Effector memory CD8-positive, alpha-beta T cell (primary cell): Measurements from ENCODE around the gene CDH13.

Experiments used
- ATAC-seq: fragments of 150-1000 bp; cut with Tn5 transposase; replicated peaks from 2 replicates; pipeline ENCODE4 v1.10.0; 2021; ENCODE audit warnings: mild to moderate bottlenecking, moderate library complexity
- DNase-seq, 3 experiments: peaks; one replicate each; pipeline ENCODE4 v3.0.0; 2021
- H3K27ac Mint-ChIP-seq, 2 donors: one replicate each; pipeline ENCODE4 v1.8.0; 2022; ENCODE audit warnings: mild to moderate bottlenecking in 2 of 2, mixed read lengths in 2 of 2, moderate library complexity in 2 of 2
- H3K27me3 Mint-ChIP-seq, 2 donors: one replicate each; pipeline ENCODE4 v1.8.0; 2022; ENCODE audit warnings: mixed read lengths in 2 of 2
- H3K36me3 Mint-ChIP-seq: one replicate; pipeline ENCODE4 v1.8.0; 2022; ENCODE audit warnings: mild to moderate bottlenecking, moderate library complexity, mixed read lengths; ENCODE audit not compliant: insufficient read depth
- H3K4me1 Mint-ChIP-seq, 2 donors: one replicate each; pipeline ENCODE4 v1.8.0; 2022; ENCODE audit warnings: low read depth in 2 of 2, mixed read lengths in 2 of 2
- H3K4me3 Mint-ChIP-seq, 2 donors: one replicate each; pipeline ENCODE4 v1.8.0; 2022; ENCODE audit warnings: mild to moderate bottlenecking in 2 of 2, mixed read lengths in 2 of 2, moderate library complexity in 2 of 2
- H3K9me3 Mint-ChIP-seq, 2 donors: one replicate each; pipeline ENCODE4 v1.8.0; 2022; ENCODE audit warnings: mixed read lengths in 2 of 2

CDH13 gene

DNA sequence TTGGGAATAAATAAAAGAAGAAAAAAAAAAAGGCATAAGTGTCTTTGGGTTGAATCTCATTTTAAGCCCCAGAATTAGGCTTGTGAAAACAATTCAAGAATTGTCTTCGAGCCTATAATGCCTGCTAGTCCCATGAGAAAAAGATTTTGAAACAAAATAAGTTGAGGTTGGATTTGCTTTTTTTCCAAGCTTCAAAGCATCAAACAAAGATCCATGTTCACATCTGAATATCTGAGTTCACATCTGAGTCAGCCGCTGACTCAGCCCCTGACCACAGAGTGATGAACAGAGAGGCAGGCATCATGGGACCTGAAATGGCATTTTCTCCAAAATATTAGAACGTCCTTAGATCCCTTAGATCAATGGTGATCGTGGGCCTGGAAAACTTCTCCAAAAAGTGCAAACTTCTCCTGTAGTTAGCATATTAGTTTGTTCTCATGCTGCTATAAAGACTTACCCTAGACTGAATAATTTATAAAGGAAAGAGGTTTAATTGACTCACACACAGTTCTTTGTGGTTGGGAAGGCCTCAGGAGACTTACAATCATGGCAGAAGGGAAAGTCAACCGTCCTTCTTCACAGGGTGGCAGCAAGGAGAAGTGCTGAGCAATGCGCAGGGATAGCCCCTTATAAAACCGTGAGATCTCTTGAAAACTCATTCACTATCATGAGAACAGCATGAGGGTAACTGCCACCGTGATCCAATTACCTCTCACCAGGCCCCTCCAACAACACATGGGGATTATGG lies 886.4 kb downstream of the CDH13 start:
- H3K27me3 Mint-ChIP-seq = no peaks in the 10 kb centered on the region
- H3K4me3 Mint-ChIP-seq = no peak overlapping the region
- H3K9me3 Mint-ChIP-seq = peaks cover 7 to 15% of the 10 kb centered on the region in 2 donors
- ATAC-seq (no peak), DNase-seq (no peak)
- no peaks in the 10 kb centered on the region for H3K4me1 Mint-ChIP-seq
- no peaks in the 10 kb centered on the region for H3K36me3 Mint-ChIP-seq
- H3K27ac Mint-ChIP-seq = no peak overlapping the region

DNA sequence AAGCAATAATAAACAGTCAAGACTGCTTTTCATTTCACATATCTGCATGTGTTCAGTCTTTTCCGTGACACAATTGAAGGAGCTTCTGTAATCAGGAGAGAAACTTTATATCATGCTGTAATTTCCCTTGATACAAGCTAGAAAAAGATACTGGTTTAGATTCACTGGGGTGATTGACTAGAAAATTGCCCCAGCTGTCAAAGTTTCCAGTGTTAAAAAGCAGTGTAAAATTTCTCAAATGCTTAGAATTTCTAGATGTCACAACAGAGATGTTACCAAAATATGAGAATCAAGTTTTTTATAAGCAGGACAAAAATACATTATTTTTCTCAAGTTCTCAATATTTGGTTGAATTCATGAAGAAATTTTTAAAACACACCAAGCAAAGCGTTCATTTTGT lies 888.6 kb downstream of the CDH13 start:
- no peak for DNase-seq
- Mint-ChIP-seq H3K4me3 (no peak overlapping the region), H3K27ac (no peak overlapping the region), H3K9me3 (peaks cover 8 to 26% of the 10 kb centered on the region in 2 donors), H3K4me1 (no peaks in the 10 kb centered on the region), H3K36me3 (no peaks in the 10 kb centered on the region), H3K27me3 (no peaks in the 10 kb centered on the region)
- no peak for ATAC-seq

DNA sequence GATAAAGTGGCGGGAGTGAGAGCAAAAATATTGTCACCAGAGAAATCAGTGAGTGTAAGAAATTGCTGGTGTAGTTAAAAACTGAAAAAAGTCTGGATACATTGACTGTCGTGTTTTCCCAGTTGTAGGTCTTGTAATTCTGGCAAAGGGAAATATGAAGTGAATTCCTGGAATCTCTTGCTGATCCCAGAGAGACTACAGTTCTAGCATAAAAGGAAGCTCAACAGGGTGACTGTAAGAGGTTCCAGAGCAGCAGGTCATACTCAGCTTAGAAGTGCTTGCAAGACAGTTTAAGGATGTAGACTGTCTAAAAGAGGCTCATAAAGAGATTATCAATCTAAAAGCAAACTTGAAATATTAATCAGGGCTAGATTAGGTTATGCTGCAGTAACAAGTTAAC lies 890.2 kb downstream of the CDH13 start:
- Mint-ChIP-seq H3K4me1 (no peaks in the 10 kb centered on the region), H3K4me3 (no peak overlapping the region), H3K9me3 (peaks cover 8 to 26% of the 10 kb centered on the region in 2 donors), H3K27ac (no peak overlapping the region), H3K36me3 (no peaks in the 10 kb centered on the region), H3K27me3 (no peaks in the 10 kb centered on the region)
- ATAC-seq (no peak), DNase-seq (no peak)

DNA sequence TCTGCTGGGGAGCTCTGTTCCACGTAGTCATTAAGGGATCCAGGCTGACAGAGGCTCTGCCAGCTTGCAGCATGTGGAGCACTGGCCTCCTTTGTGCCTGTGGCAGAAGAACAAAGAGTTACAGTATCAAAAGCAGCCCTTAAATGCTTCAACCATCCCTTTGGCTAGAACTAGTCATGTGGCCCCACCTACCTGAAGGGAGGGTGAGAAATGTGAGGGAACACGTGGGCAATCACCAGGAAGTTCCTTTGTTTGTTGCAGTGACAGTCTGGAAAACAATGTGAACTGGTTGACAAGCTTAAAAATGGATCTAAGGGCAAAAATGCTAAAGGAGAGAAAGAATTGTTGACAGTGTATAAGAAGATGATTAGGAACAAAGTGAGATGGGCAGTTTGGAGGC lies 890.6 kb downstream of the CDH13 start:
- Mint-ChIP-seq H3K4me1 (no peaks in the 10 kb centered on the region), H3K27me3 (no peaks in the 10 kb centered on the region), H3K36me3 (no peaks in the 10 kb centered on the region), H3K9me3 (peaks cover 8 to 26% of the 10 kb centered on the region in 2 donors), H3K27ac (no peak overlapping the region), H3K4me3 (no peak overlapping the region)
- DNase-seq (no peak), ATAC-seq (no peak)

DNA sequence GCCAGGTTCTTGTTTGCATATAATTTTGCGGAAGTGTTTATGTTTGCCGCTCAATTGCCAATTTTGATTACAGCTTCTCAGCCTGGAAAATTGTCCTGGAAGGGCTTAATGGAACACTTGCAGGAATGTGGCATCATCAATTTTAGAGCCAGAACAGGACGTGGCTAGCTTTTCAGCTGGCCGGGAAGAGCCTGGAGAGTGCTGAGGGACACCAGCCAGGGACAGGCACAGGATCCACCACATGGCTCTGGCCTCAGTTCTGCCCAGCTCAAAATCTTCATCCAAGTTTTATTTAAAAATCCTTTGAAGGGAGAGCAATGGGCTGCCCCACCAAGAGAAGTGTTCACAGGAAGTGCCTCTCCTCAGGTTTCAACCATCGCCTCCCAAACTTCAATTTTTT lies 893.8 kb downstream of the CDH13 start:
- Mint-ChIP-seq H3K27me3 (no peaks in the 10 kb centered on the region), H3K4me1 (no peaks in the 10 kb centered on the region), H3K36me3 (no peaks in the 10 kb centered on the region), H3K27ac (no peak overlapping the region), H3K4me3 (no peak overlapping the region), H3K9me3 (peaks cover 11 to 26% of the 10 kb centered on the region in 2 donors)
- ATAC-seq (no peak), DNase-seq (no peak)

DNA sequence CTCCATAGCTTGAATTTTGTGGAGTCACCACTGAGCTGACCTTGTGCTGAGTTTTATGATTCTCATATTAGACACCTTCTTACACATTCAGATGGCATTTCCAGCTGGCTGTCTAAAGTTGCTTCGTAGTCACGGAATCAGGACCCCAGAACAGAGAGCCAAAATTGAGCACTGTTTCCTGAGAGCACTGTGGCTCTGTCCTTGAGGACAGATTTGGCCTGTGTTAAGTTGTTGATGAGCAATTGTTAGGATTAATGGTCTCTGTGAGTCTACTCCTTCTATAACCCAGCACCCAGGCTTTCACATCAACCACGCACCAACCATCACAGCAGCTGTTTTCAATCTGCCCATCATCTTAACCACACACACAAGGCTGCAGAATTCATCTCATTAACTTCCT lies 903.5 kb downstream of the CDH13 start:
- H3K27me3 Mint-ChIP-seq = no peaks in the 10 kb centered on the region
- no peak for DNase-seq
- no peaks in the 10 kb centered on the region for H3K4me1 Mint-ChIP-seq
- peaks cover 4 to 5% of the 10 kb centered on the region in 2 donors for H3K9me3 Mint-ChIP-seq
- no peak for ATAC-seq
- no peak overlapping the region for H3K27ac Mint-ChIP-seq
- H3K36me3 Mint-ChIP-seq = no peaks in the 10 kb centered on the region
- H3K4me3 Mint-ChIP-seq = no peak overlapping the region

DNA sequence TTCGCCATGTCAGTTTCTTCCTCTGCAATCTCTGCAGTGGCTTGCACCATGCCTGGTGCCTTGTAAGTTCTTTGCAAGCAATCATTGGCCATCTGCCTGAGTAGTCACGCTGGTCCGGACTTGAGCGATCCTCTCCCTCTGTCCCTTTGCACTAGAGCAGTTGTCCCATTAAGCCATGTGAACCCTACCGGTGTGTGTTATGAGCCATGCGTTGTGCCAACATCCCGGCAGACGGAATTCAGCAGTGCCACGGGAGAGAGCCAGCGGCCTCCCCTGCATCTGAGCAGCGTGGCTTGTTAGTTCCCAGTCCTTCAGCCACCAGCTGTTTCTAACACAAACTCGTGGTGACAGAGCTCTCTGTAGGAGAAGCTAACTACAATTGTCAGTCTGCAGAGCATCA lies 905.9 kb downstream of the CDH13 start:
- Mint-ChIP-seq H3K36me3 (no peaks in the 10 kb centered on the region), H3K9me3 (peaks cover 7 to 13% of the 10 kb centered on the region in 2 donors), H3K27ac (no peak overlapping the region), H3K4me1 (no peaks in the 10 kb centered on the region), H3K4me3 (no peak overlapping the region), H3K27me3 (no peaks in the 10 kb centered on the region)
- ATAC-seq (no peak), DNase-seq (no peak)

DNA sequence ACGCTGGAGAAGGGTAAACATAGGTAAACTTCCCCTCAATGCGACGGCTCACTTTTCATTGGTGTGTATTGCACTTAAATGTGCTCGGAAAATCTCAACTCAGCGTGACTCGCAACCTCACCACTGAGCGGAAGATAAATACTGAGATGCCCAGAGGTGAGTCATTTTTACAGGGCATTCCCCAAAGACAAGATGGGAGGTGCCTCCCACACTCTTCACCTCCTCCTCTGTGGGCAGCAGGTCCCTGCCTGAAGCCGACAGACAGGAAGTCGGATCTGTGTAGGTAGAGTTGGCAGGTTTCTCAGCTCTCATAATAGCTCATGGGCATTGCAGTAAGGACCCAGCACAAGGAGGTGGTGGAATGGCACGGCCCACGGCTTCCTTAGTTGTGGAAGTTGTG lies 906.4 kb downstream of the CDH13 start:
- Mint-ChIP-seq H3K4me3 (no peak overlapping the region), H3K36me3 (no peaks in the 10 kb centered on the region)
- no peak for ATAC-seq

DNA sequence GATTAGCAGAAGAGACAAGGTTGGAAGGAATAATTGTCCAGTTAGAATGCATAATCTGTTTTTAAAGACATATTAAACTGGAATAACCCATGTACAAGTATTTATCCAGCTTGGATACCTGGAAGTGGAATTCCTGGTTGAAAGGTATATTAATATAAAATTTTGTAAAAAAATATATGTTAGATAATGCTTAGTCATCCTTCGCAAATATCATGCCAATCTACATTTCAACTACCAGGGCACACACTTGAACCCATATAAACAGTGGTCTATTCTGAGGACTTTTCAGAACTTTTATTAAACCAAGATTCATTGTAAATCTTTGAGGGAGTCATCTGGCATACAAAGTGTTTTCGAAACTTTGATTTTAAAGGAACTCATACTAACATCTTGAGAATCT lies 911.9 kb downstream of the CDH13 start:
- DNase-seq = no peak

More for the DNA sequence above, 906.4 kb downstream of the CDH13 start:
- no peak for DNase-seq
- Mint-ChIP-seq H3K27ac (no peak overlapping the region), H3K4me1 (no peaks in the 10 kb centered on the region), H3K27me3 (no peaks in the 10 kb centered on the region), H3K9me3 (peaks cover 7 to 13% of the 10 kb centered on the region in 2 donors)

DNA sequence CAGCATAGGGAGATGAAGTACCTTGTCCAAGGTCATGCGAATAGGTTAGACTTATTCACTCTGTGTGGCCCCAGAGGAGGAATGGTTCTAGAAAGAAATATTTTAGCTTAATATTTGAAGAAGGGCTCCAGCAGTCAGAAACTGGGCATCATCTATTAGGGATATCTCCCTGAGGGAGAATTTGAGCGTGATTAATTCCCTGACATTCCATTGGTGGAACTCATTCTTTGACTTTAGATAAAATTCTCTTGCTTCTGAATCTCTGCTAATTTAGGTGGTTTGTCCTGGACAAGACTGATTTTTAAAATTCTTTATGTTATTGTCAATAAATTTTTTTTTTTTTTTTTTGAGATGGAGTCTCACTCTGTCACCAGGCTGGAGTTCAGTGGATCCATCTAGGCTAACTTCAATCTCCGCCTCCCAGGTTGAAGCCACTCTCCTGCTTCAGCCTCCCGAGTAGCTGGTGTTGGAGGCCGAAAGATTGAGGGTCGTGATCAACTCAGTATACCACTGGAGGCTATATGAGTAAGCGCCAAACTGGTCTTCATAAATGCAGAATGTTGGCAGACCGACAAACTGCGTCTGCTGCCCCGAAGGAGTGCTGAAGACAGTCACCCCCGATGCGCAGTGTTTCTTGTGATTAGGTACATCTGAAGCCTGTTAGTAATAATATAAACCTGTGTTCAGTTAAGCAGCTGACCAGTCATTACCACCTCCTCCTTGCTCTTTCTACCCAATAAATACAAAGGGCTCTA lies 913.1 kb downstream of the CDH13 start:
- DNase-seq (no peak), ATAC-seq (no peak)
- H3K4me3 Mint-ChIP-seq = no peak overlapping the region

More for the DNA sequence above, 911.9 kb downstream of the CDH13 start:
- Mint-ChIP-seq H3K27me3 (no peaks in the 10 kb centered on the region), H3K36me3 (no peaks in the 10 kb centered on the region), H3K4me3 (no peak overlapping the region), H3K9me3 (peaks cover 4 to 13% of the 10 kb centered on the region in 2 donors), H3K4me1 (no peaks in the 10 kb centered on the region), H3K27ac (no peak overlapping the region)
- ATAC-seq = no peak

DNA sequence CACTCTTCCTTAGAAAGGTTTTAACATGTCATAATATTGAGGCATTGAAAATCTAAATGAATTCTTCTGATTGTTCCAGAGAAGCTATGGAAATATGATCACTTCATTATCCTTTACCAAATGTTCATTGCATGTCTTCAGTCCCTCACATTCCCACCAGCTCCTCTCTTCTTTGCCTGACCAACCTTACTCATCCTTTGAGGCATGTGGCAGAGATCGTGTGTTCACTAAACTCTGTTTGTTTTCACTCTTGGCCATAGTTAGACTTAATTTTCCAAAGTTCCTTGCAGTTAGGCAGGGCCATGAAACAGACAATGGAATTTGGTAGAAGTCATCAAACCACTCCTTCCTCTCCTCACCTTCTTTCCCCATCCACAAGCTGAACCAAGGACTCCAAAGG lies 914.5 kb downstream of the CDH13 start:
- H3K27ac Mint-ChIP-seq = no peak overlapping the region
- ATAC-seq (no peak), DNase-seq (no peak)
- no peaks in the 10 kb centered on the region for H3K36me3 Mint-ChIP-seq
- H3K9me3 Mint-ChIP-seq = peaks cover 2 to 3% of the 10 kb centered on the region in 2 donors
- no peaks in the 10 kb centered on the region for H3K27me3 Mint-ChIP-seq
- H3K4me3 Mint-ChIP-seq = no peak overlapping the region
- no peaks in the 10 kb centered on the region for H3K4me1 Mint-ChIP-seq

More for the DNA sequence above, 913.1 kb downstream of the CDH13 start:
- no peaks in the 10 kb centered on the region for H3K27me3 Mint-ChIP-seq
- H3K4me1 Mint-ChIP-seq = no peaks in the 10 kb centered on the region
- no peak overlapping the region for H3K27ac Mint-ChIP-seq
- H3K36me3 Mint-ChIP-seq = no peaks in the 10 kb centered on the region
- peaks cover 4 to 13% of the 10 kb centered on the region in 2 donors for H3K9me3 Mint-ChIP-seq

DNA sequence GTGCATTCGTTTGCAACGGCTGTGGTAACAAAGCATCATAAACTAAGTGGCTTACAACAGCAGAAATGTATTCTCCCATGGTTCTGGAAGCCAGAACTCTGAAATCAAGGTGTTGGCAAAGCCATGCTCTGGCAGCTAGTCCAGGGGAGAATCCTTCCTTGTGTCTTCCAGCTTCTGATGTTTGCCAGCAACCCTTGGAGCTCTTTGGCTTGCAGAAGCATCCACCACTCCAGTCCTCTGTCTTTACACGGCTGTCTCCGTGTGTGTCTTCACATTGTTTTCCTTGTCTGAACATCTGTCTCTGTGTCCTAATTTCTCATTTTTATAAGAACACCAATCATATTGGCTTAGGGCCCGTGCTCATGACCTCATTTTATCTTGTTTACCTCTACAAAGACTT lies 915.7 kb downstream of the CDH13 start:
- ATAC-seq = no peak
- Mint-ChIP-seq H3K4me3 (no peak overlapping the region), H3K27me3 (no peaks in the 10 kb centered on the region), H3K36me3 (no peaks in the 10 kb centered on the region), H3K27ac (no peak overlapping the region), H3K4me1 (no peaks in the 10 kb centered on the region), H3K9me3 (no peaks in the 10 kb centered on the region)
- no peak for DNase-seq

DNA sequence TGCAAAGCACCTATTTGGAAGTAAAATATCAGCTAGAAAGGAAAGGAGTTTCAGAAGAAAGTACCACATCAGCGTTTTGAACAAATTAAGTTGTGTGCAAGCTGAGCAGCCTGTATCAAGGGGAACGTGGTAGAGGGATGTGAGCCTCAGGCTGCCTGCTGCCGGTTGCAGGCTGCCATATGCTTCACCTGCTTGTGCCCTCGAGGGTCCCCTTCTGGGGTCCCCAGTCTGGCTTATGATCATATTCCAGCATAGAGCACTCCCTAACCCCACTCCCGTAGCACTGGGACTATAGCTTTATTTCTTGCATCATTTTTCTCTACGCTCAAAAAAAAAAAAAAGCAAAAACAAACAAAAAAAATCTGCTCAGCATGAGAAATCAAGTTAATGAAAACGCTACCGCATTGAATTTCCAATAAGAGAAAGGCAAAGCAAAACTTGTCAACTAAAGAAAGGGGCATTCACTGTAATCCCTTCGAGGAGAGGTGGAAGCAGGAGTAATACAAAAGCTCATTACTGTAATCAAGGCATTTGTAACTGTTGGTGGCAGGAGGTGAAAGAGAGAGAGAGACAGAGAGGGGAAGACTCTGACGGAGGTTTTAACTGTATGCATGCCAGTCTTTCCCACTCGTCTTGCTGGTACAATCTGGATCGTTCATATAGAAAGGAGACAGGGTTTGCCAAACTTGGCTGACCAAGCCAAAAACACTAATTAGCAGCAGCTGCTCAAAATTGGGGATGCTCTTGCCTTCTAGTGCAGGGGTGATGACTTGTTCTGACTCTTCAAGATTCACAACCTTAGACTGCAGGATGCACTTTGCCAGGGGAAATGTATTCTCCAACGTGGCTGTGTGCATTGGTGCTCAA lies 922.8 kb downstream of the CDH13 start:
- Mint-ChIP-seq H3K27me3 (no peaks in the 10 kb centered on the region), H3K27ac (no peak overlapping the region), H3K36me3 (no peaks in the 10 kb centered on the region), H3K4me1 (no peaks in the 10 kb centered on the region), H3K9me3 (peaks cover 0 to 5% of the 10 kb centered on the region in 2 donors), H3K4me3 (no peak overlapping the region)
- ATAC-seq (no peak), DNase-seq (no peak)
